PC-9 (cell line): ENCODE measurements around the gene ZDBF2. TPM values are rescaled to one million over a fixed set of nuclear protein-coding genes. Genes with fewer than 3 reads are reported as not detected.
A peak's percentile ranks its signal among the peaks of the same experiment; 100 is the strongest.

Experiments used
- BruUV-seq: library from RNA; stranded (reverse); fragments of 400-500 nt; replicated peaks from 2 replicates; lab custom pipeline; 2021; lab: Mats Ljungman, UMichigan
- CTCF ChIA-PET: fragments of 300-600 bp; sonication (Branson Sonifier 250); formaldehyde crosslinking; loops from one replicate; lab custom pipeline; 2022; ENCODE audit warnings: antibody characterized with exemption; lab: Charles Lee
- POLR2A ChIA-PET: fragments of 300-600 bp; sonication (Branson Sonifier 250); formaldehyde crosslinking; loops from one replicate; lab custom pipeline; 2022; ENCODE audit warnings: antibody characterized with exemption; ENCODE audit not compliant: unreplicated experiment; lab: Charles Lee
- DNase-seq, 2 experiments: peaks; one replicate each; pipeline versions ENCODE4 v3.0.0 to v3.0.0-alpha.2; 2015 to 2022; ENCODE audit warnings: mixed read lengths in 1 of 2
- H2AFZ ChIP-seq: fragments of 200-600 bp; sonication (generic); 2 replicates; pipeline ENCODE4 v1.8.1; 2017; ENCODE audit warnings: antibody characterized with exemption
- H3F3A ChIP-seq: fragments of 200-600 bp; sonication (generic); 2 replicates; pipeline ENCODE4 v1.8.1; 2017; ENCODE audit warnings: antibody characterized with exemption, mild to moderate bottlenecking, low read depth; ENCODE audit not compliant: insufficient read depth
- H3K27ac ChIP-seq: fragments of 200-600 bp; sonication (generic); 2 replicates; pipeline ENCODE4 v1.6.1; 2016; ENCODE audit warnings: mixed run types
- H3K27me3 ChIP-seq: fragments of 200-600 bp; sonication (generic); 2 replicates; pipeline ENCODE4 v1.6.1; 2016; ENCODE audit warnings: low read depth, mixed run types; ENCODE audit not compliant: insufficient read depth
- H3K36me3 ChIP-seq: fragments of 200-600 bp; sonication (generic); 2 replicates; pipeline ENCODE4 v1.6.1; 2016; ENCODE audit warnings: low read depth, mixed run types
- H3K4me1 ChIP-seq: fragments of 200-600 bp; sonication (generic); replicated peaks from 2 replicates; pipeline ENCODE4 v1.6.1; 2016; ENCODE audit warnings: mixed run types; ENCODE audit not compliant: insufficient read depth
- H3K4me2 ChIP-seq: fragments of 200-600 bp; sonication (generic); 2 replicates; pipeline ENCODE4 v1.6.1; 2017; ENCODE audit warnings: mixed run types
- H3K4me3 ChIP-seq: fragments of 200-600 bp; sonication (generic); 2 replicates; pipeline ENCODE4 v1.6.1; 2016; ENCODE audit warnings: mixed run types
- H3K79me2 ChIP-seq: fragments of 200-600 bp; sonication (generic); 2 replicates; pipeline ENCODE4 v1.6.1; 2017; ENCODE audit warnings: low read depth, mixed run types
- H3K9me2 ChIP-seq: fragments of 200-600 bp; sonication (generic); 2 replicates; pipeline ENCODE4 v1.8.1; 2017; ENCODE audit warnings: mild to moderate bottlenecking; ENCODE audit not compliant: insufficient read depth
- H3K9me3 ChIP-seq: fragments of 200-600 bp; sonication (generic); 2 replicates; pipeline ENCODE4 v1.8.1; 2016; ENCODE audit warnings: low read depth; ENCODE audit not compliant: insufficient read depth
- H4K20me1 ChIP-seq: fragments of 200-600 bp; sonication (generic); 2 replicates; pipeline ENCODE4 v1.8.1; 2017; ENCODE audit not compliant: insufficient read depth
- EZH2 ChIP-seq: fragments of 200-600 bp; sonication (generic); IDR thresholded peaks from 2 replicates; pipeline ENCODE4 v1.8.0; 2017; ENCODE audit warnings: antibody characterized with exemption, low read depth
- intact Hi-C: fragments of 100-400 bp; cut with micrococcal nuclease; formaldehyde crosslinking; loops from one replicate; pipeline ENCODE4 v1.10.0; 2022; ENCODE audit not compliant: unreplicated experiment
- total RNA-seq: library from RNA; stranded (reverse); gene quantifications from 2 replicates; pipeline ENCODE4 v1.2.3, GENCODE V29; 2021
- TF ChIP-seq, protein P1 (sequence below): fragments of 200-600 bp; sonication (generic); conservative IDR thresholded peaks from 2 replicates; pipeline ENCODE4 v1.6.1; 2017; ENCODE audit warnings: mixed run types, antibody characterized with exemption, mild to moderate bottlenecking, moderate library complexity

ZDBF2 gene
- total RNA-seq, 1 experiment from 2014 or later: 21.5 TPM

DNA sequence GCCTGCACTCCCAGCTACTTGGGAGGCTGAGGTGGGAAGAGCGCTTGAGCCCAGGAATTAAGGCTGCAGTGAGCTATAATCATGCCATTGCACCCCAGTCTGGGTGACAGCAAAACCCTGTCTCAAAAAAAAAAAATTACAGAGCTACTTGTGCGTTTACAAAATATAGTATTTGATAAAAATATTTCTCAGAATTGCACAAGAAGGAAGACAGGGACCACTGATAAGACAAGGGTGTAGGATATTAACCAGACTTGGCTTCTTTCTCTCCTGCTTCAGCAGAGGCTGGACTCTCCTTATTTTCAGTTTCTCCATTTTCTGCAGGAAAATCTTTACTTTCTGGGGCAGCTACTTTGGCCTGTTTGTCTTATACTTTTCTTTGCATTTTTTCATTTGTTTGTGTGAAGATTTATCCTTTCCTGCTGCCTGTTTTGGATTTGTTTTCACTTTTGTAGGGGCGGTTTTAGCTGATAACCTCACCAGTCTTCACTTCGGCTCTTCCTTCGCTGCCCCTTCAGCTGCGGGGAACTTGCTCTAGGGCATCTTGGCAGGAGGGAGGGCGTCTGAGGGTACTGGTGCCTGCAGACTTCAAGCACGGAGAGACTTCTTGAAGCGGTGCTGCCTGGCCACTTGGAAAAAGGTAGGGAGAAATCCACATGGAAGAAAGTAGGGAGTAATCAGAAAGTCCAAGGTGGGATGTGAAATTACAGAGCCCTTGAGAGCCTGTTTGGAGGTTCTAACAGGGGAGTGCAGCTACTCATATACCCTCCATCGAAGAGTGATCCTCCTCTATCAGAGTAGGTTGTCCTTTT lies 14.9 kb upstream of the ZDBF2 start:
- no peaks in the 10 kb centered on the region for H3K9me3 ChIP-seq
- ChIA-PET CTCF (interaction anchor here (0.5 to 0.6 kb wide), 3 partner anchors 94 to 103 kb away, joined by 3 to 6 read pairs (median 3); no protein-coding TSS in a partner anchor), POLR2A (no interaction called here)
- H3K27ac ChIP-seq: no peak overlapping the region
- BruUV-seq: no TSS peak
- no peak for DNase-seq
- intact Hi-C loops: loop anchor here (1.0 kb wide), 1 partner anchor 95 kb away; no protein-coding TSS in a partner anchor
- H2AFZ ChIP-seq: no peak overlapping the region
- no peak overlapping the region for H3K4me3 ChIP-seq
- H3K79me2 ChIP-seq: no peaks in the 10 kb centered on the region
- H3K27me3 ChIP-seq: no peaks in the 10 kb centered on the region
- H3K4me2 ChIP-seq: no peak overlapping the region
- H3K9me2 ChIP-seq: no peaks in the 10 kb centered on the region
- no peaks in the 10 kb centered on the region for H3K4me1 ChIP-seq
- no peaks in the 10 kb centered on the region for H3F3A ChIP-seq
- TF ChIP-seq EZH2: no peak
- TF ChIP-seq, protein P1, sequence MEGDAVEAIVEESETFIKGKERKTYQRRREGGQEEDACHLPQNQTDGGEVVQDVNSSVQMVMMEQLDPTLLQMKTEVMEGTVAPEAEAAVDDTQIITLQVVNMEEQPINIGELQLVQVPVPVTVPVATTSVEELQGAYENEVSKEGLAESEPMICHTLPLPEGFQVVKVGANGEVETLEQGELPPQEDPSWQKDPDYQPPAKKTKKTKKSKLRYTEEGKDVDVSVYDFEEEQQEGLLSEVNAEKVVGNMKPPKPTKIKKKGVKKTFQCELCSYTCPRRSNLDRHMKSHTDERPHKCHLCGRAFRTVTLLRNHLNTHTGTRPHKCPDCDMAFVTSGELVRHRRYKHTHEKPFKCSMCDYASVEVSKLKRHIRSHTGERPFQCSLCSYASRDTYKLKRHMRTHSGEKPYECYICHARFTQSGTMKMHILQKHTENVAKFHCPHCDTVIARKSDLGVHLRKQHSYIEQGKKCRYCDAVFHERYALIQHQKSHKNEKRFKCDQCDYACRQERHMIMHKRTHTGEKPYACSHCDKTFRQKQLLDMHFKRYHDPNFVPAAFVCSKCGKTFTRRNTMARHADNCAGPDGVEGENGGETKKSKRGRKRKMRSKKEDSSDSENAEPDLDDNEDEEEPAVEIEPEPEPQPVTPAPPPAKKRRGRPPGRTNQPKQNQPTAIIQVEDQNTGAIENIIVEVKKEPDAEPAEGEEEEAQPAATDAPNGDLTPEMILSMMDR: no peak
- no peaks in the 10 kb centered on the region for H3K36me3 ChIP-seq
- no peaks in the 10 kb centered on the region for H4K20me1 ChIP-seq

GRCh38 chr2:206260188-206261012 lies 14.1 kb upstream of the ZDBF2 start:
- Histone ChIP-seq H3K9me2 (no peaks in the 10 kb centered on the region), H3K4me1 (no peaks in the 10 kb centered on the region), H3K27me3 (no peaks in the 10 kb centered on the region), H3K4me3 (no peak overlapping the region), H3F3A (no peaks in the 10 kb centered on the region), H2AFZ (no peak overlapping the region), H3K27ac (no peak overlapping the region), H3K4me2 (no peak overlapping the region), H3K79me2 (no peaks in the 10 kb centered on the region), H3K9me3 (no peaks in the 10 kb centered on the region), H4K20me1 (no peaks in the 10 kb centered on the region), H3K36me3 (no peaks in the 10 kb centered on the region)
- ChIA-PET POLR2A (no interaction called here), CTCF (interaction anchor here (0.5 kb wide), 1 partner anchor 94 kb away, joined by 3 read pairs; no protein-coding TSS in a partner anchor)
- intact Hi-C loops: loop anchor here (1.0 kb wide), 1 partner anchor 96 kb away; no protein-coding TSS in a partner anchor
- no peak for DNase-seq
- TF ChIP-seq, protein P1: peak; percentile 67
- no peak for TF ChIP-seq EZH2
- BruUV-seq: no TSS peak

DNA sequence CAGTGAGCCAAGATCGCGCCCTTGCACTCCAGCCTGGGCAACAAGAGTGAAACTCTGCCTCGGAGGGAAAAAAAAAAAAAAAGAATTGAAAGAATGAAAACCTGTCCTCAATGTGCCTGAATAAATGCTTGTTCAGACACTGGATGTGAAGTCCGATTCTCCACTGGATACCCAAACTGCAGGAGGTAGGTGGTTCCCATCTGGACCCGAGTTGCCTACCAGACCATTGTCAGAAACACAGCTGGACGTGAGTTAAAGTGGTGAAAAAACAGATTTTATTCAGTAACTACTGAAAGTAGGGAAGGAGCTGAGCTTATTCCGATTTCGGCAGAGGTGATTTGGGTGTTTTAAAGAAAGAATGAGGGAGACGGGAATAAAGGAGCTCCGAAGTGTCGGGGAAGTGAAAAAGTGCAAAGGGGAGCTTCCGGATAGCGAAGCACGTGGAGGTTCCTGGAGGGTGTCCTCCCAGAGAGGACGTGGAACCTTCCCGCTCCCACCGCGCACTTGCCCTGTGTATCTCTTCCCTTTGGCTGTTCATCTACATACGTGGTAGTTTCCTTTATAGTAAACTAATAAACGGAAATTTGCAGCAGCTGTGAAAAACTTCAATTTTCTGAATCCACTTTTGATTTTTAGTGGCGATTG lies 10.4 kb upstream of the ZDBF2 start:
- intact Hi-C loops: no loop called here
- DNase-seq: no peak
- no TSS peak for BruUV-seq
- H3K27me3 ChIP-seq: no peaks in the 10 kb centered on the region
- H3K4me3 ChIP-seq: no peak overlapping the region
- H3K79me2 ChIP-seq: no peaks in the 10 kb centered on the region
- TF ChIP-seq EZH2: no peak
- TF ChIP-seq, protein P1: no peak
- no peaks in the 10 kb centered on the region for H3F3A ChIP-seq
- POLR2A ChIA-PET: no interaction called here
- no peaks in the 10 kb centered on the region for H3K36me3 ChIP-seq
- H4K20me1 ChIP-seq: no peaks in the 10 kb centered on the region
- H3K27ac ChIP-seq: no peak overlapping the region
- no peaks in the 10 kb centered on the region for H3K4me1 ChIP-seq
- H2AFZ ChIP-seq: no peak overlapping the region
- no peaks in the 10 kb centered on the region for H3K9me3 ChIP-seq
- H3K4me2 ChIP-seq: no peak overlapping the region
- CTCF ChIA-PET: no interaction called here
- no peaks in the 10 kb centered on the region for H3K9me2 ChIP-seq
